Adipocyte (in vitro differentiated cells): ENCODE data around the gene FAM20B.

Experiments used
- DNase-seq: peaks from one replicate; pipeline ENCODE4 v3.0.0-alpha.2; 2015; ENCODE audit warnings: low read depth
- H3K27me3 ChIP-seq: replicated peaks from 2 replicates; pipeline ENCODE4 v1.7.0; 2013; ENCODE audit warnings: mild to moderate bottlenecking, low read length, moderate library complexity; ENCODE audit not compliant: control insufficient read depth, insufficient read depth
- H3K36me3 ChIP-seq: 2 replicates; pipeline ENCODE4 v1.7.0; 2013; ENCODE audit warnings: low read length, mild to moderate bottlenecking, moderate library complexity; ENCODE audit not compliant: control insufficient read depth, insufficient read depth, severe bottlenecking
- H3K4me1 ChIP-seq: 2 replicates; pipeline ENCODE4 v1.7.0; 2013; ENCODE audit warnings: mild to moderate bottlenecking, low read length, moderate library complexity; ENCODE audit not compliant: control insufficient read depth, insufficient read depth
- H3K4me3 ChIP-seq: 2 replicates; pipeline ENCODE4 v1.7.0; 2013; ENCODE audit warnings: mild to moderate bottlenecking, low read length, moderate library complexity
- H3K9ac ChIP-seq: 2 replicates; pipeline ENCODE4 v1.7.0; 2013; ENCODE audit warnings: mild to moderate bottlenecking, low read length, moderate library complexity
- H3K9me3 ChIP-seq: 2 replicates; pipeline ENCODE4 v1.7.0; 2013; ENCODE audit warnings: mild to moderate bottlenecking, low read length, moderate library complexity; ENCODE audit not compliant: control insufficient read depth

Gene FAM20B

DNA sequence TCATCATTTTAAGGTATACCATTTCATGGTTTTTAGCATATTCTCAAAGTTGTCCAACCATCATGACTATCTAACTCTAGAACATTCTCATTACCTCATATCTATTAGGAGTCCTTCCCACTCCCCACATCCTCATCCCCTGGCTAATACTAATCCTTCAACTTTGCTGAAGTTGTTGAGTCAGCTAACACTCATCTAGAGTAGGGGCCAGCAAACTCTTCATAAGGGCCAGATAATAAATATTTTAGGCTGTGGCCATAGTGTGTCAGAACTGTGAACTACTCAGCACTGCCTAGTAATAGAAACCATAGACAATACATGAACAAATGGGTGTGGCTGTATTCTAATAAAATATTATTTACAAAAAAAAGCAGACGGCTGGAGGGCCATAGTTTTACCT lies 99.2 kb downstream of the FAM20B start:
- peaks cover 64% of the 10 kb centered on the region for H3K4me1 ChIP-seq
- no peak overlapping the region for H3K9ac ChIP-seq
- DNase-seq, result no peak
- H3K4me3 ChIP-seq, result no peak overlapping the region
- H3K36me3 ChIP-seq, result peaks cover 60% of the 10 kb centered on the region
- H3K9me3 ChIP-seq, result no peaks in the 10 kb centered on the region
- no peaks in the 10 kb centered on the region for H3K27me3 ChIP-seq
